IMR-90 (cell line): ENCODE data around the gene SRGAP3. TPM values are rescaled to one million over a fixed set of nuclear protein-coding genes. Genes with fewer than 3 reads are reported as not detected.
A peak's percentile ranks its signal among the peaks of the same experiment; 100 is the strongest.

Experiments used
- ATAC-seq: fragments of 200-7000 bp; cut with Tn5 transposase; 2 replicates; pipeline ENCODE4 v1.9.1; 2020; ENCODE audit warnings: low read depth, mild to moderate bottlenecking, moderate library complexity
- BruUV-seq: library from RNA; stranded (reverse); fragments of 400-500 nt; replicated peaks from 2 replicates; lab custom pipeline; 2021; lab: Mats Ljungman, UMichigan
- CTCF ChIA-PET: fragments of 300-600 bp; formaldehyde crosslinking; extraction: SDS; loops from one replicate; lab custom pipeline; 2021; ENCODE audit warnings: antibody characterized with exemption; lab: Yijun Ruan, JAX
- POLR2A ChIA-PET: fragments of 300-600 bp; sonication (Branson Sonifier 250); formaldehyde crosslinking; loops from one replicate; lab custom pipeline; 2022; ENCODE audit warnings: antibody characterized with exemption; ENCODE audit not compliant: unreplicated experiment; lab: Charles Lee
- DNase-seq: peaks from one replicate; pipeline ENCODE4 v3.0.0; 2013
- H2AFZ ChIP-seq: replicated peaks from 2 replicates; pipeline ENCODE3; 2013; ENCODE audit warnings: low read length, mild to moderate bottlenecking; ENCODE audit not compliant: poor library complexity
- H2AK5ac ChIP-seq: 2 replicates; pipeline ENCODE4 v1.6.1; 2013; ENCODE audit warnings: low read depth, low read length, inconsistent platforms
- H2AK9ac ChIP-seq: replicated peaks from 2 replicates; pipeline ENCODE3; 2013; ENCODE audit warnings: mild to moderate bottlenecking, low read depth, low read length, moderate library complexity; ENCODE audit not compliant: poor library complexity
- H2BK120ac ChIP-seq: 2 replicates; pipeline ENCODE4 v1.6.1; 2013; ENCODE audit warnings: low read depth, low read length, inconsistent platforms
- H2BK15ac ChIP-seq: 3 replicates; pipeline ENCODE4 v1.6.1; 2013; ENCODE audit warnings: low read depth, low read length, inconsistent platforms
- H2BK20ac ChIP-seq: 2 replicates; pipeline ENCODE4 v1.6.1; 2013; ENCODE audit warnings: low read depth, mild to moderate bottlenecking, inconsistent platforms, low read length, moderate library complexity
- H2BK5ac ChIP-seq: 2 replicates; pipeline ENCODE4 v1.6.1; 2013; ENCODE audit warnings: mild to moderate bottlenecking, low read depth, low read length, inconsistent platforms; ENCODE audit not compliant: poor library complexity, severe bottlenecking
- H3K14ac ChIP-seq: replicated peaks from 2 replicates; pipeline ENCODE4 v1.6.1; 2013; ENCODE audit warnings: low read depth, low read length, inconsistent platforms
- H3K18ac ChIP-seq: 2 replicates; pipeline ENCODE4 v1.6.1; 2013; ENCODE audit warnings: low read depth, low read length, control low read depth
- H3K23ac ChIP-seq: 2 replicates; pipeline ENCODE4 v1.6.1; 2013; ENCODE audit warnings: low read depth, low read length, inconsistent platforms
- H3K27ac ChIP-seq: 2 replicates; pipeline ENCODE4 v1.5.1; 2013; ENCODE audit warnings: mild to moderate bottlenecking, control low read depth, low read length; ENCODE audit not compliant: insufficient read depth
- H3K27me3 ChIP-seq: 2 replicates; pipeline ENCODE4 v1.6.1; 2013; ENCODE audit warnings: low read length; ENCODE audit not compliant: control insufficient read depth, insufficient read depth
- H3K36me3 ChIP-seq: 2 replicates; pipeline ENCODE4 v1.6.1; 2013; ENCODE audit warnings: low read length, mixed read lengths; ENCODE audit not compliant: control insufficient read depth, insufficient read depth
- H3K4ac ChIP-seq: 2 replicates; pipeline ENCODE4 v1.6.1; 2013; ENCODE audit warnings: low read depth, low read length, inconsistent platforms
- H3K4me1 ChIP-seq: 2 replicates; pipeline ENCODE4 v1.6.1; 2013; ENCODE audit warnings: low read length, mixed read lengths; ENCODE audit not compliant: control insufficient read depth, insufficient read depth
- H3K4me2 ChIP-seq: 2 replicates; pipeline ENCODE4 v1.6.1; 2013; ENCODE audit warnings: low read depth, mild to moderate bottlenecking, control low read depth, low read length, moderate library complexity
- H3K4me3 ChIP-seq: 2 replicates; pipeline ENCODE4 v1.5.1; 2013; ENCODE audit warnings: low read depth, mild to moderate bottlenecking, control low read depth, low read length, moderate library complexity; ENCODE audit not compliant: insufficient read depth
- H3K56ac ChIP-seq: 2 replicates; pipeline ENCODE4 v1.6.1; 2013; ENCODE audit warnings: low read length, inconsistent platforms; ENCODE audit not compliant: insufficient read depth; ENCODE audit errors: extremely low read depth
- H3K79me1 ChIP-seq, 2 experiments: 2 replicates each; pipeline ENCODE4 v1.6.1; 2013; ENCODE audit warnings: low read length in 2 of 2, inconsistent platforms in 1 of 2, low read depth in 1 of 2
- H3K9ac ChIP-seq: 2 replicates; pipeline ENCODE4 v1.6.1; 2013; ENCODE audit warnings: low read depth, low read length, control low read depth
- H3K9me1 ChIP-seq: 2 replicates; pipeline ENCODE4 v1.6.1; 2013; ENCODE audit warnings: low read length, inconsistent platforms; ENCODE audit not compliant: insufficient read depth
- H3K9me3 ChIP-seq: 2 replicates; pipeline ENCODE4 v1.6.1; 2013; ENCODE audit warnings: low read length; ENCODE audit not compliant: control insufficient read depth, insufficient read depth
- H4K20me1 ChIP-seq: 2 replicates; pipeline ENCODE4 v1.6.1; 2013; ENCODE audit warnings: low read length, inconsistent platforms; ENCODE audit not compliant: insufficient read depth
- H4K5ac ChIP-seq: 2 replicates; pipeline ENCODE4 v1.6.1; 2013; ENCODE audit warnings: mild to moderate bottlenecking, low read depth, low read length, control low read depth
- H4K8ac ChIP-seq, 2 experiments: 2 replicates each; pipeline ENCODE4 v1.6.1; 2013; ENCODE audit warnings: low read depth in 2 of 2, low read length in 2 of 2, control low read depth in 1 of 2, inconsistent platforms in 1 of 2
- H4K91ac ChIP-seq: 2 replicates; pipeline ENCODE4 v1.6.1; 2013; ENCODE audit warnings: low read depth, low read length, inconsistent platforms; ENCODE audit not compliant: insufficient read depth
- CTCF ChIP-seq: conservative IDR thresholded peaks from 2 replicates; pipeline ENCODE4 v1.5.1; 2012; ENCODE audit warnings: mild to moderate bottlenecking, low read depth, low read length, improper control_type of control experiment
- ELK1 ChIP-seq: fragments of 150-350 bp; IDR thresholded peaks from 2 replicates; pipeline ENCODE4 v1.6.1; 2016; ENCODE audit warnings: low read depth, mild to moderate bottlenecking, low read length, moderate library complexity, borderline replicate concordance
- MAZ ChIP-seq: IDR thresholded peaks from 2 replicates; pipeline ENCODE4 v1.6.1; 2012; ENCODE audit warnings: low read depth, mild to moderate bottlenecking, low read length, improper control_type of control experiment, moderate library complexity, borderline replicate concordance
- RAD21 ChIP-seq: IDR thresholded peaks from 2 replicates; pipeline ENCODE4 v1.6.1; 2012; ENCODE audit warnings: low read length, improper control_type of control experiment
- SMC3 ChIP-seq: fragments of 150-350 bp; IDR thresholded peaks from 2 replicates; pipeline ENCODE4 v1.6.1; 2016; ENCODE audit warnings: low read depth, mild to moderate bottlenecking, antibody characterized with exemption, low read length, moderate library complexity
- WGBS, 2 experiments: methylation state at CpG; one replicate each; pipeline versions ENCODE4 v1.1.5 to v1.1.7; 2013; ENCODE audit warnings: missing lambda C conversion rate in 2 of 2; ENCODE audit not compliant: insufficient read length in 1 of 2; ENCODE audit errors: extremely low coverage in 2 of 2; 5-methylcytosine and 5-hydroxymethylcytosine counted together
- dilution Hi-C: fragments of 300-500 bp; cut with HindIII; formaldehyde crosslinking; loops from one replicate; pipeline ENCODE4 v1.14.3; 2018; ENCODE audit warnings: low sequenced_read_pairs; ENCODE audit not compliant: unreplicated experiment
- in situ Hi-C: fragments of 300-500 bp; cut with MboI; formaldehyde crosslinking; loops from 3 replicates; pipeline ENCODE4 v1.14.3; 2019; ENCODE audit warnings: low sequenced_read_pairs, inconsistent platforms, mixed read lengths
- intact Hi-C: fragments of 100-400 bp; cut with micrococcal nuclease; formaldehyde crosslinking; loops from 2 replicates; pipeline ENCODE4 v1.10.0; 2022
- polyA plus RNA-seq, 3 experiments: library from polyadenylated mRNA; depleted of rRNA; stranded (reverse); fragments of >200 nt; gene quantifications; 2 replicates each; pipeline ENCODE4 v1.2.3, GENCODE V29; 2012; ENCODE audit warnings: low replicate concordance in 1 of 3
- total RNA-seq: library from RNA; depleted of rRNA; stranded (reverse); fragments of >200 nt; gene quantifications from 2 replicates; pipeline ENCODE4 v1.2.3, GENCODE V29; 2012

Gene SRGAP3
- total and polyA plus RNA-seq, 2 of the 4 experiments (the other 2 are of a cell fraction) = 0.68 to 1.4 TPM

- H4K8ac ChIP-seq = no peak overlapping the region; a peak in 1 of 4 replicates
- no peak overlapping the region for H3K27ac ChIP-seq
- no peak overlapping the region for H3K9ac ChIP-seq
- H3K9me3 ChIP-seq = no peaks in the 10 kb centered on the region
- no peaks in the 10 kb centered on the region for H3K9me1 ChIP-seq
- peaks cover 4% of the 10 kb centered on the region for H3K27me3 ChIP-seq
- no peak overlapping the region for H4K91ac ChIP-seq
- no peak overlapping the region for H2BK5ac ChIP-seq
- ATAC-seq (peak; percentile 83), DNase-seq (peak; percentile 40)
- H2AK9ac ChIP-seq = no peak overlapping the region
- H2BK120ac ChIP-seq = no peak overlapping the region
- in situ Hi-C loops = no loop called here
- peak overlapping the region; percentile 56 for H2AFZ ChIP-seq
- H3K79me1 ChIP-seq = no peaks in the 10 kb centered on the region
- WGBS, 2 experiments = 40% methylated on average over 6 of the region's 15 CpGs; no CpG with 5 or more reads in 1 of the 2 experiments
- no peak overlapping the region for H2AK5ac ChIP-seq
- dilution Hi-C loops = no loop called here
- no peak overlapping the region for H3K4me3 ChIP-seq
- no peak overlapping the region for H2BK15ac ChIP-seq
- H3K23ac ChIP-seq = no peak overlapping the region
- TF ChIP-seq CTCF (peak; percentile 65), RAD21 (peak; percentile 55), MAZ (no peak), SMC3 (peak; percentile 47; the same call in 1 of the 2 replicates), ELK1 (no peak)
- H3K4ac ChIP-seq = no peak overlapping the region
- H3K4me1 ChIP-seq = no peaks in the 10 kb centered on the region
- no peak overlapping the region for H3K56ac ChIP-seq
- no peaks in the 10 kb centered on the region for H3K36me3 ChIP-seq
- no peaks in the 10 kb centered on the region for H4K20me1 ChIP-seq
- intact Hi-C loops = loop anchor here (1.0 kb wide), 2 partner anchors 79 to 314 kb away; no protein-coding TSS in a partner anchor
- no peak overlapping the region for H2BK20ac ChIP-seq
- no peak overlapping the region for H4K5ac ChIP-seq
- no peak overlapping the region for H3K14ac ChIP-seq
- no TSS peak for BruUV-seq
- H3K18ac ChIP-seq = no peak overlapping the region
- ChIA-PET POLR2A (no interaction called here), CTCF (interaction anchor here (0.5 to 2.8 kb wide), 12 partner anchors 9 to 317 kb away, joined by 3 to 8 read pairs (median 4); partner anchors contain the start of gene OXTR)
- no peak overlapping the region for H3K4me2 ChIP-seq
These were observed 261.6 kb downstream of the SRGAP3 start for GRCh38 chr3:8987645-8988383.
